ENCODE results near the gene RCOR3. TPM values are rescaled to one million over a fixed set of nuclear protein-coding genes. Genes with fewer than 3 reads are reported as not detected.

Gene RCOR3
- total RNA-seq, 1 donor from 2014 or later, result 43.5 TPM

Other genes starting within 250 kb of the RCOR3 start
- 0.26 TPM for gene KCNH1, start 125.2 kb upstream of the RCOR3 start, total RNA-seq
- gene TRAF5, start 67.5 kb downstream of the RCOR3 start, total RNA-seq, result 13.1 TPM
- gene RD3, start 232.8 kb downstream of the RCOR3 start, total RNA-seq, result 0.19 TPM

Measured in mesenteric fat pad (tissue), 1 donor.